ENCODE data around the gene ADARB1.

DNA sequence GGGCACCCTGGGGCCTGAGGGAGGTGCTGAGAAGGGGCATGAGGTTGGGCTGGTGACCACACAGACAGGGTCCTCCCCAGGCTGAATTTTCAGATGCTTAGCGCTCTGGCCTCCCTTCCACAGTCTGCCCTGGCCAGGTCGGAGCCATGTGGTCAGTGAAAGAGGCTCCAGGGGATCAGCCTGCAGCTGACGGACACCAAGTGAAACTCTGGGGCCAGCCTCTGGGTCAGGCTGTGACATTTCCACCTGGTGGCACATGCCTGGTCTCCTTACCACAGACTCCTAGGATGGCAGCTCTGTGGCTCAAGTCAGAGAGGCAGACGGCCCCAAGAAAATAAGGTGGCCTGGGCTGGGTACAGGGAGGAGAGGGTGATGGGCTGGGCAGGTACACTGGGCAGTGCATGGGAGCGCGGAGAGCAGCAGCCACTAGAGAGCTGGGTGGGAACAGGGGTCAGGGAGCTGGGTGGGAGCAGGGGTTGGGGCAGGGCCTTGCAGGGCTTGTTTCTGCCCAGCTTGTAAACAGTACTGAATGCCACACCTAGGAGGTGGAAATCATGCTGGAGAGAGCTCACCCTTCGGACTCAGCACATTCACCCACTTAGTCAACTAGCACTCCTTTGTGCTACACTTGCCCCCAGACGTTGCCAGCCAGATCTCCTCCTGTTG is 20.7 kb upstream of the ADARB1 start:
- TF ChIP-seq RFX5 (IDR thresholded peaks at IDR 0.05; ENCODE audit: low read depth, low read length) (no peak), HCFC1 (IDR thresholded peaks at IDR 0.05; ENCODE audit: low read depth, low read length) (no peak), DPF2 (IDR thresholded peaks at IDR 0.05) (no peak), SREBF2 (CRISPR knock-in tag; IDR thresholded peaks at IDR 0.05) (no peak)
- TF ChIP-seq, protein P1, sequence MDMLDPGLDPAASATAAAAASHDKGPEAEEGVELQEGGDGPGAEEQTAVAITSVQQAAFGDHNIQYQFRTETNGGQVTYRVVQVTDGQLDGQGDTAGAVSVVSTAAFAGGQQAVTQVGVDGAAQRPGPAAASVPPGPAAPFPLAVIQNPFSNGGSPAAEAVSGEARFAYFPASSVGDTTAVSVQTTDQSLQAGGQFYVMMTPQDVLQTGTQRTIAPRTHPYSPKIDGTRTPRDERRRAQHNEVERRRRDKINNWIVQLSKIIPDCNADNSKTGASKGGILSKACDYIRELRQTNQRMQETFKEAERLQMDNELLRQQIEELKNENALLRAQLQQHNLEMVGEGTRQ (CRISPR knock-in tag; IDR thresholded peaks at IDR 0.05) = no peak

All from K562 (cell line).